ENCODE measurements around the gene IGSF21. TPM values are rescaled to one million over a fixed set of nuclear protein-coding genes. Genes with fewer than 3 reads are reported as not detected.

Gene IGSF21
- total RNA-seq, 4 donors from 2014 or later: 0.31 to 3.5 (median 1.7) TPM

DNA sequence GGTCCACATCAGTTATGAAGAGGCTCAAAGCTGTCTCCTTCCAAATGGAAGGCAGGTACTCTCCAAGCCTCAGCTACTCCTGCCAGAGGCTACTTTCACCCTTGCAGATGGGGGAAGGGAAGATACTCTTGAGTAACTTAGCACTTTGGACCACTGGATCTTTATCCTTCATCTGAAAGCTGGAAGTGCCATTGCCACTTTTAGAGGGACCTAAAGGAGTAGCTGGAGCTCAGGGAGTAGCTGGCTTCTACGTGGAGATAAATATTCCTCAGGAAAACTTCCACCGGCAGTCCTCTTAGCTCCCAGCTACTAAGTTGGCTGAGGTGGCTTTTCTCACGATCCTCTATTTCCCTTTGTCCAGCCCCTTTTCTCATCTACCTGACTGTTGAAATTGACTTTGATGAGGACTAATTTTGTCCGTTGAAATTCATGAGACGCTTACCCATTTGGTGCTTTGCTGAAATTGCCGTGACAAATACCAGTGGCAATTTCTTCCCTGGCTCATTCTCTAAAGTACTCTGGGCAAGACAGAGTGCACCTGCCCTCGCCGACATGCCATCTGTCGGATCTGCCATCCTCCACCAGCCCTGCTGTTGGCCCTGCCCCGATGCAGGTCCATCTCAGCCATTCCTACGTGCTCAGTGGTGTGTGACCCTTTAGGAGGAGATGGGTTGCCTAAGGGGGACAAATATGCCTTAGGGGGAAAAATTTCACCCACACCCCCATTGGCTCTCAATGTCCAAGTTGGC, 13.6 kb downstream of the IGSF21 start:
- H3K36me3 ChIP-seq: no peaks in the 10 kb centered on the region
- 85 to 86% methylated on average over 6 of the region's 11 CpGs for WGBS, 2 donors (ENCODE audit: low coverage in 1 of 2)
- ATAC-seq: no peak
- TF ChIP-seq POLR2AphosphoS5 (IDR thresholded peaks at IDR 0.05) (no peak), POLR2A (IDR thresholded peaks at IDR 0.05) (no peak), EP300 (IDR thresholded peaks at IDR 0.05) (no peak)
- TF ChIP-seq, protein P1, sequence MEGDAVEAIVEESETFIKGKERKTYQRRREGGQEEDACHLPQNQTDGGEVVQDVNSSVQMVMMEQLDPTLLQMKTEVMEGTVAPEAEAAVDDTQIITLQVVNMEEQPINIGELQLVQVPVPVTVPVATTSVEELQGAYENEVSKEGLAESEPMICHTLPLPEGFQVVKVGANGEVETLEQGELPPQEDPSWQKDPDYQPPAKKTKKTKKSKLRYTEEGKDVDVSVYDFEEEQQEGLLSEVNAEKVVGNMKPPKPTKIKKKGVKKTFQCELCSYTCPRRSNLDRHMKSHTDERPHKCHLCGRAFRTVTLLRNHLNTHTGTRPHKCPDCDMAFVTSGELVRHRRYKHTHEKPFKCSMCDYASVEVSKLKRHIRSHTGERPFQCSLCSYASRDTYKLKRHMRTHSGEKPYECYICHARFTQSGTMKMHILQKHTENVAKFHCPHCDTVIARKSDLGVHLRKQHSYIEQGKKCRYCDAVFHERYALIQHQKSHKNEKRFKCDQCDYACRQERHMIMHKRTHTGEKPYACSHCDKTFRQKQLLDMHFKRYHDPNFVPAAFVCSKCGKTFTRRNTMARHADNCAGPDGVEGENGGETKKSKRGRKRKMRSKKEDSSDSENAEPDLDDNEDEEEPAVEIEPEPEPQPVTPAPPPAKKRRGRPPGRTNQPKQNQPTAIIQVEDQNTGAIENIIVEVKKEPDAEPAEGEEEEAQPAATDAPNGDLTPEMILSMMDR (IDR thresholded peaks at IDR 0.05): no peak
- peaks cover 73% of the 10 kb centered on the region for H3K27me3 ChIP-seq
- H3K4me1 ChIP-seq: no peaks in the 10 kb centered on the region
- no peak overlapping the region for H3K27ac ChIP-seq
- H3K9me3 ChIP-seq: no peaks in the 10 kb centered on the region
- no peak overlapping the region for H3K4me3 ChIP-seq

DNA sequence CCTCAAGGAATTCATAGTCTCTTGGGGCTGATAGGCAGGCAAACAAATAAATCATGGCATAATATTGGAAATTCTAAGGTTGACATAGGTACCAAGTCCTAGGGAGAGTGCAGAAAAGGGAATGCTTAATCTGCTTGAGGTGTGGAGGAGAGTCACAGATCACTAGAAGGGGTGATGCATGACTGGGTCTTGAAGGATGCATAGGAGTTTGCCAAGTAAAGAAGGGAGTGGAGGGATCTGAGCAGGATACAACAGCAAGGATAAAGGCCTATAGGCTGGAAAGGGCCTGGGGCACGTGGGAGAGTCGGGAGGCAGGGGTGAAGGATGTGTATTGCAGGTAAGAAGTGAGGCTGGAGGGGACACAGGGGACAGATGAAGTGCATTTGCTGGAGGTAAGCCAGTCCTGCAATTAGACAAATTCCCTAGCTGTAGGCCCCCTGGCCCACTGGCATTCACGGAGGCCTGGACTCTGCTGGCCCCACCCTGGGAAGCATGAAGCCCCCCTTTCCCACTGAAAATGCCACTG, 15.9 kb downstream of the IGSF21 start:
- Histone ChIP-seq H3K27me3 (peaks cover 73% of the 10 kb centered on the region), H3K27ac (no peak overlapping the region), H3K4me3 (no peak overlapping the region), H3K4me1 (no peaks in the 10 kb centered on the region), H3K9me3 (no peaks in the 10 kb centered on the region), H3K36me3 (no peaks in the 10 kb centered on the region)
- TF ChIP-seq EP300 (IDR thresholded peaks at IDR 0.05) (no peak), POLR2A (IDR thresholded peaks at IDR 0.05) (no peak), POLR2AphosphoS5 (IDR thresholded peaks at IDR 0.05) (no peak)
- TF ChIP-seq, protein P1 (IDR thresholded peaks at IDR 0.05): no peak
- ATAC-seq: no peak
- 39 to 83% methylated on average over 1 to 3 of the region's 3 CpGs for WGBS, 2 donors (ENCODE audit: low coverage in 1 of 2)

DNA sequence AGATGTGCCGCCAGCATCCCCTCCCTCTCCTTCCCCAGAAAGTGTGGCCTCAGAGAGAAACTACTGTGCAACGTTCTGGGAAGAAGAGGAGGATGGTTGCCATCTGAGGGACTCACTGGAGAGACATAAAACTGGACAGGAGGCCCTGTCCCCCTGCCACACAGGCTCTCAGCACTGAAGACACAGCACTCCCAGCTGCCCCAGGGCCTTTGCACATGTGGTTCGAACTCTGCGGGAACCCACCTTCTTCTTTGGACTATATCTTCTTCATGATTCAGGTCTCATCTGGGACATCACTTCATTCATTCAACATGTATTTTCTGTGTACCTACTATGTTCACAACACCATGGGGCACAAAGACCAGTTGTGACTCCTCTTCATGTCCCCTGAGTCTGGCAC, 17.4 kb downstream of the IGSF21 start:
- ATAC-seq: no peak
- no peaks in the 10 kb centered on the region for H3K9me3 ChIP-seq
- no peak overlapping the region for H3K4me3 ChIP-seq
- H3K27ac ChIP-seq: no peak overlapping the region
- 81 to 100% methylated on average over 3 to 4 of the region's 4 CpGs for WGBS, 2 donors (ENCODE audit: low coverage in 1 of 2)
- TF ChIP-seq POLR2A (IDR thresholded peaks at IDR 0.05) (no peak), EP300 (IDR thresholded peaks at IDR 0.05) (no peak), POLR2AphosphoS5 (IDR thresholded peaks at IDR 0.05) (no peak)
- TF ChIP-seq, protein P1 (IDR thresholded peaks at IDR 0.05): no peak
- no peaks in the 10 kb centered on the region for H3K36me3 ChIP-seq
- peaks cover 65% of the 10 kb centered on the region for H3K27me3 ChIP-seq
- H3K4me1 ChIP-seq: no peaks in the 10 kb centered on the region

DNA sequence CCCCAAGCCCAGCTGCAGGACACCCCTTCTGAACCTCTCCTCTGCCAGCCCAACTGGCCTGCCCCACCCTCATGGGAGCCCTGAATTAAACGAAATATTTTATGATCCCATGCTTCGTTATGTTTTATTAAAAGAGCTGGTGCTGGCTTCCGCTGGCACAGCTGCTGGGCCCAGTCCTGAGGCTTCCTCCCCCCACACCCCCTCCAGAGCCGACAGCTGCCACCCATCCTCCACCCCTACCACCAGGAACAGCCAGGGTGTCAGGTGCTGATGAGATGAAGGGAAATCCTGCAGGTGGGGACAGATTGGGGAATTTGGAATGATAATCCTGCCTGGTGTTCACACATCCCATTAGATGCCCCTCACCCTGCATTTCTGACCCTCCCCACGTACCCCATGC, 19.0 kb downstream of the IGSF21 start:
- H3K4me1 ChIP-seq: no peaks in the 10 kb centered on the region

More for the DNA sequence above, 19.0 kb downstream of the IGSF21 start:
- 78 to 100% methylated on average over 1 to 3 of the region's 5 CpGs for WGBS, 2 donors (ENCODE audit: low coverage in 1 of 2)
- H3K36me3 ChIP-seq: no peaks in the 10 kb centered on the region
- no peak overlapping the region for H3K4me3 ChIP-seq
- no peak for ATAC-seq
- H3K27ac ChIP-seq: no peak overlapping the region
- H3K9me3 ChIP-seq: no peaks in the 10 kb centered on the region
- H3K27me3 ChIP-seq: peaks cover 56% of the 10 kb centered on the region
- TF ChIP-seq POLR2A (IDR thresholded peaks at IDR 0.05) (no peak), POLR2AphosphoS5 (IDR thresholded peaks at IDR 0.05) (no peak), EP300 (IDR thresholded peaks at IDR 0.05) (no peak)
- TF ChIP-seq, protein P1 (IDR thresholded peaks at IDR 0.05): no peak

Measured in gastroesophageal sphincter (tissue), 4 donors.